ENCODE measurements around the gene ZSCAN21. TPM values are rescaled to one million over a fixed set of nuclear protein-coding genes. Genes with fewer than 3 reads are reported as not detected.

ZSCAN21 gene
- total and polyA plus RNA-seq, 5 experiments from 2014 or later, result 5.2 to 11.2 (median 8.3) TPM

DNA sequence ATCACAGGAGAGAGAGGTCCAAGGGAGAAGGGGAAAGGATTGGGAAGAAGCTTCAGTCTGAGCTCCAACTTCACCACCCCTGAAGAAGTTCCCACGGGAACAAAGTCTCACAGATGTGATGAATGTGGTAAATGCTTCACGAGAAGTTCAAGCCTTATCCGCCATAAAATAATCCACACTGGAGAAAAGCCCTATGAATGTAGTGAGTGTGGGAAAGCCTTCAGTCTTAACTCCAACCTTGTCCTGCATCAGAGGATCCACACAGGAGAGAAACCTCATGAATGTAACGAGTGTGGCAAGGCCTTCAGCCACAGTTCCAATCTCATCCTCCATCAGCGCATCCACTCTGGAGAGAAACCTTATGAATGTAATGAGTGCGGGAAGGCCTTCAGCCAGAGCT is 16.0 kb upstream of the ZSCAN21 start:
- no peak for DNase-seq
- POLR2A ChIA-PET, result no interaction called here
- ATAC-seq, result no peak
- Mint-ChIP-seq H3K4me1 (peaks cover 0 to 3% (median 0%) of the 10 kb centered on the region in 4 donors), H3K9me3 (no peaks in the 10 kb centered on the region), H3K36me3 (peaks cover 4 to 84% (median 28%) of the 10 kb centered on the region in 3 donors), H3K27ac (no peak overlapping the region), H3K4me3 (no peak overlapping the region), H3K27me3 (no peaks in the 10 kb centered on the region)

DNA sequence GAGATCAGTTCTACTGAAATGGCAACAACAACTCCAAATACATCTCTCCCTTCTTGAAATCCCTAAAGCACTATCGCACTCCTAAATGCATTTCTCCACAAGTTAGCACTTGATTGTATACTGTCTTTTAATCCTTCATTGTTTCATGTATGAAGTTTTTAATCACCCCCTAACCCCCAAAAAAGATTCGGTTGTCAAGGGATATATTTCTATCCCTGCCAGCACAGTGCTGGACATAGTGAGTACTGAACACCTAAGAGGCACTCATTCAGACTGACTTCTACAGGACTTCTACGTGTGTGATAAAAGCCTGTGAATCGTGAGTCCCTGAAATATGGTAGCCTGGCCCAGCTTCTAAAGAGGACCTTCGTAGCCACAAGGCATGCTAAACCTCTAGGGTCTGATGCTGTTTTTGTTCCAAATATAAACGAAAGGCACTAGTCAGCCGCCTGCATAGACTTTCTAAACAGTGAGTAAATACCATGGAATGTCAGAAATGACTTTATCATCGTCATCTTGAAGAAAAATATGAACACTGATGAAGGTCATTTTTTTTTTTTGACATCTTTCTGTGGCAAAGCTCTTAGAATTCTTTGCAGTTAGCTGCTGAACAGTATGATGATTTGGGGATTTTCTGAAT is 14.6 kb upstream of the ZSCAN21 start:
- H3K36me3 Mint-ChIP-seq, result peaks cover 4 to 75% (median 28%) of the 10 kb centered on the region in 3 donors
- no peak overlapping the region for H3K27ac Mint-ChIP-seq
- peaks cover 0 to 3% (median under 1%) of the 10 kb centered on the region in 4 donors for H3K4me1 Mint-ChIP-seq
- ATAC-seq, result no peak
- no peak overlapping the region for H3K4me3 Mint-ChIP-seq
- DNase-seq, result no peak
- H3K9me3 Mint-ChIP-seq, result no peaks in the 10 kb centered on the region
- H3K27me3 Mint-ChIP-seq, result no peaks in the 10 kb centered on the region
- POLR2A ChIA-PET, result no interaction called here

- Mint-ChIP-seq H3K36me3 (peaks cover 4 to 66% (median 26%) of the 10 kb centered on the region in 3 donors), H3K9me3 (no peaks in the 10 kb centered on the region), H3K27ac (no peak overlapping the region), H3K27me3 (no peaks in the 10 kb centered on the region), H3K4me1 (peaks cover under 1 to 9% (median 8%) of the 10 kb centered on the region in 4 donors), H3K4me3 (no peak overlapping the region)
- DNase-seq (no peak), ATAC-seq (no peak)
- POLR2A ChIA-PET, result interaction anchor here (0.7 kb wide), 1 partner anchor 76 kb away, joined by 3 read pairs; no protein-coding TSS in a partner anchor
These were observed 13.7 kb upstream of the ZSCAN21 start for GRCh38 chr7:100035876-100036275.

- Mint-ChIP-seq H3K4me1 (peaks cover 3 to 21% (median 19%) of the 10 kb centered on the region in 4 donors), H3K4me3 (no peak overlapping the region), H3K27ac (peak overlapping the region in 1 of 10 donors; percentile 41), H3K36me3 (peaks cover under 1 to 42% (median 16%) of the 10 kb centered on the region in 3 donors), H3K27me3 (no peaks in the 10 kb centered on the region), H3K9me3 (no peaks in the 10 kb centered on the region)
- POLR2A ChIA-PET, result interaction anchor here (1.3 kb wide), 1 partner anchor 37 kb away, joined by 3 read pairs; no protein-coding TSS in a partner anchor
- ATAC-seq (no peak), DNase-seq (no peak)
These were observed 11.2 kb upstream of the ZSCAN21 start for GRCh38 chr7:100038326-100038725.

DNA sequence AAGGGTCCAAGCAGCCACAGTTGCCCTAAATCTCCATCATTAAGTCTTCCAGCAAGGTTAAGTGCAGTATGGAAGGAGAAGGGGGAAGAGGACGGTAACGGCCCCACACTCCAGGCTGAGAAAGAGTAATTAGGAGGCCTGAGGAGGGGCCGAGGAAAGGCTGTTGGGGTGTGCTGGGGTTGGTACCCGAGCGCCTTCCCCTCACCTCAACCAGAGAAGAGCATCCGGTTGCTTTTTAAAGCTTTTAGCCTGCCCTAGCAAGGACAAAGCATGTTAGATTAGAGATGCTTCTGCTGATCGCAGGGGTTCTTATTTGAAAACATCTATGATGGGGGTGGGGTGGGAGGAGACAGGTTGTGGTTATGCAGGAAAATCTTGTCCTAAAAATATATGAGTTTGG is 9.0 kb upstream of the ZSCAN21 start:
- no peak for DNase-seq
- Mint-ChIP-seq H3K27me3 (no peaks in the 10 kb centered on the region), H3K9me3 (no peaks in the 10 kb centered on the region), H3K4me1 (peaks cover 5 to 24% (median 21%) of the 10 kb centered on the region in 4 donors), H3K4me3 (no peak overlapping the region), H3K27ac (peak overlapping the region in 8 of 10 donors; percentile 20 to 70 (median 52)), H3K36me3 (peaks cover 0 to 19% (median 6%) of the 10 kb centered on the region in 3 donors)
- POLR2A ChIA-PET, result interaction anchor here (0.6 to 1.9 kb wide), 2 partner anchors 9 to 29 kb away, joined by 5 to 7 read pairs; partner anchors contain the start of gene ZSCAN21
- ATAC-seq, result peak; percentile 47 to 68

- Mint-ChIP-seq H3K27me3 (no peaks in the 10 kb centered on the region), H3K9me3 (no peaks in the 10 kb centered on the region), H3K27ac (peak overlapping the region in 2 of 10 donors; percentile 24 to 53), H3K36me3 (no peaks in the 10 kb centered on the region), H3K4me3 (peak overlapping the region in 4 of 10 donors; percentile 6 to 30 (median 8)), H3K4me1 (peaks cover 5 to 33% (median 24%) of the 10 kb centered on the region in 4 donors)
- DNase-seq (no peak), ATAC-seq (no peak)
- POLR2A ChIA-PET, result interaction anchor here (0.7 kb wide), 2 partner anchors 37 to 669 kb away, joined by 3 to 4 read pairs; no protein-coding TSS in a partner anchor
These were observed 4.9 kb upstream of the ZSCAN21 start for GRCh38 chr7:100044718-100045117.

DNA sequence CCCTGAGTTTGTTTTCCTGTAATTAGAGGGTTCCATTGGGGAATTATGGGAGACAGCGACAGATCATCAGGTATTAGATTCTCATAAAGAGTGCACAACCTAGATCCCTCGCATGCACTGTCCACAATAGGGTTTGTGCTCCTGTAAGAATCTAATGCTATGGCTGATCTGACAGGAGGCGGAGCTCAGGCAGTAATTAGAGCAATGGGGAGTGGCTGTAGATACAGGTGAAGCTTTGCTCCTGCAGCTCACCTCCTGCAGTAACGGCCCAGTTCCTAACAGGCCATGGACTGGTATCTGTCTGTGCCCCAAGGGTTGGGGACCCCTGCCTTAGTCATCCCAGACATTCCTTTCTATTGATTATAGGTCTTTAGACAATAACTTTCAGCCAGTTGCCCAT is 894 bp upstream of the ZSCAN21 start:
- H3K27ac Mint-ChIP-seq, result peak overlapping the region; percentile 16 to 99 (median 97)
- H3K4me1 Mint-ChIP-seq, result peaks cover 9 to 27% (median 19%) of the 10 kb centered on the region in 4 donors
- no peaks in the 10 kb centered on the region for H3K9me3 Mint-ChIP-seq
- no peak for ATAC-seq
- H3K4me3 Mint-ChIP-seq, result peak overlapping the region; percentile 39 to 98 (median 94)
- H3K27me3 Mint-ChIP-seq, result no peaks in the 10 kb centered on the region
- H3K36me3 Mint-ChIP-seq, result peaks cover 0 to 2% (median 0%) of the 10 kb centered on the region in 3 donors
- POLR2A ChIA-PET, result interaction anchor here (1.0 to 1.6 kb wide), 5 partner anchors 27 to 100 kb away, joined by 3 to 7 read pairs (median 5); partner anchors contain the start of genes LAMTOR4 and ZKSCAN1
- DNase-seq, result no peak

- peak overlapping the region; percentile 31 to 76 (median 56) for H3K4me3 Mint-ChIP-seq
- peak overlapping the region in 4 of 10 donors; percentile 40 to 80 (median 56) for H3K27ac Mint-ChIP-seq
- peaks cover 0 to 2% (median 0%) of the 10 kb centered on the region in 3 donors for H3K36me3 Mint-ChIP-seq
- no peaks in the 10 kb centered on the region for H3K9me3 Mint-ChIP-seq
- POLR2A ChIA-PET, result interaction anchor here (0.6 kb wide), 1 partner anchor 57 kb away, joined by 3 read pairs; no protein-coding TSS in a partner anchor
- ATAC-seq, result no peak
- no peak for DNase-seq
- no peaks in the 10 kb centered on the region for H3K27me3 Mint-ChIP-seq
- peaks cover 7 to 24% (median 16%) of the 10 kb centered on the region in 4 donors for H3K4me1 Mint-ChIP-seq
These were observed 2.0 kb downstream of the ZSCAN21 start for GRCh38 chr7:100051611-100052010.

DNA sequence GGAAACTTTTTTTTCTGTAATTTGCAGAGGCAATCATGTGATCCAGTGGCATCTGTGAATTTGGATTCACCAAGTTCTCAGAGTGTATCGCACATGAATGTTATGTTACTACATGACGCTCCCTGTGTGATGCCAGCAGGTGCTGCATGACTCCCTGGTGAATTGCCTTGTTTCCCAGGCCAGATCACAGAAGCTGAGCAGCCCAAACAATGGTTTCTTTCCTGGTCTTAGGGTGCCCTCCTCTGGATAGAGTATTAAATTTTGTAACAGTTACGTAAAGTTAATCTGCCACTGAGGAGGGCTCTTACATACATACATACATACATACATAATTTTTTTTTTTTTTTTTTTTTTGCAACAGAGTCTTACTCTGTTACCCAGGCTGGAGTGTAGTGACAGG is 3.6 kb downstream of the ZSCAN21 start:
- Mint-ChIP-seq H3K4me1 (peaks cover 9 to 24% (median 16%) of the 10 kb centered on the region in 4 donors), H3K9me3 (no peaks in the 10 kb centered on the region), H3K4me3 (no peak overlapping the region), H3K27me3 (no peaks in the 10 kb centered on the region), H3K27ac (no peak overlapping the region), H3K36me3 (peaks cover 0 to 17% (median 0%) of the 10 kb centered on the region in 3 donors)
- peak in 7 of 10 donors; percentile 7 to 55 (median 28) for DNase-seq
- peak in 1 of 2 donors; percentile 24 for ATAC-seq
- POLR2A ChIA-PET, result no interaction called here

GRCh38 chr7:100057006-100057405 is 7.4 kb downstream of the ZSCAN21 start:
- Mint-ChIP-seq H3K36me3 (peaks cover 0 to 33% (median 0%) of the 10 kb centered on the region in 3 donors), H3K27me3 (no peaks in the 10 kb centered on the region), H3K4me1 (peaks cover 0 to 2% (median under 1%) of the 10 kb centered on the region in 4 donors), H3K27ac (no peak overlapping the region), H3K9me3 (no peaks in the 10 kb centered on the region), H3K4me3 (no peak overlapping the region)
- POLR2A ChIA-PET, result no interaction called here
- ATAC-seq (no peak), DNase-seq (no peak)

DNA sequence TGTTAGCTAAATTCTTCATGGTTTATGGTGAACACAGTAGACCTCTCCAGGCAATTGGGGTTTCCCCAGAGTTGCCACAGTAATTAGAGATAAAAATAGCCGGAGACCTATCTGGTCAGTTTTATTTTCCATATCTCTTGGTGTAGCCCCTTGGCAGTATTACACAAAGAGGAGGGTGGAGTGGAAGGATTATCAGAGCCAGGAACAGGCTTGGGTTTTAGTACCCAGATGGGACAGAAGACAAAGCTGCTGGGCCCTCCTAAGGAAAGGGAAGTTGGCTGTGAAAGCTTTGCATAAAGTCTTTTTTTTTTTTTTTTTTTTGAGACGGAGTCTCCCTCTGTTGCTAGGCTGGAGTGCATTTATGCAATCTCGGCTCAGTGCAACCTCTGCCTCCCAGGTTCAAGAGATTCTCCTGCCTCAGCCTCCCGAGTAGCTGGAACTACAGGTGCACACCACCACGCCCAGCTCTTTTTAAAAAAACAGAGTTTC is 9.7 kb downstream of the ZSCAN21 start:
- no peak for ATAC-seq
- peaks cover 0 to 44% (median 6%) of the 10 kb centered on the region in 3 donors for H3K36me3 Mint-ChIP-seq
- POLR2A ChIA-PET, result interaction anchor here (0.8 kb wide), 1 partner anchor 16 kb away, joined by 3 read pairs; no protein-coding TSS in a partner anchor
- H3K4me3 Mint-ChIP-seq, result no peak overlapping the region
- no peaks in the 10 kb centered on the region for H3K27me3 Mint-ChIP-seq
- H3K4me1 Mint-ChIP-seq, result peaks cover 0 to 2% (median 0%) of the 10 kb centered on the region in 4 donors
- H3K27ac Mint-ChIP-seq, result no peak overlapping the region
- H3K9me3 Mint-ChIP-seq, result no peaks in the 10 kb centered on the region
- no peak for DNase-seq

- H3K9me3 Mint-ChIP-seq, result no peaks in the 10 kb centered on the region
- H3K27me3 Mint-ChIP-seq, result no peaks in the 10 kb centered on the region
- H3K4me1 Mint-ChIP-seq, result peaks cover 0 to 2% (median 0%) of the 10 kb centered on the region in 4 donors
- H3K27ac Mint-ChIP-seq, result peak overlapping the region in 4 of 10 donors; percentile 37 to 74 (median 54)
- H3K4me3 Mint-ChIP-seq, result no peak overlapping the region
- peaks cover 0 to 46% (median 11%) of the 10 kb centered on the region in 3 donors for H3K36me3 Mint-ChIP-seq
- ATAC-seq (no peak), DNase-seq (no peak)
- POLR2A ChIA-PET, result no interaction called here
These were observed 12.1 kb downstream of the ZSCAN21 start for GRCh38 chr7:100061518-100062193.
